HepG2 (cell line): ENCODE data around the gene PTPRM. TPM values are rescaled to one million over a fixed set of nuclear protein-coding genes. Genes with fewer than 3 reads are reported as not detected.

Experiments used
- ATAC-seq: fragments of 200-7000 bp; cut with Tn5 transposase; 3 replicates; pipeline ENCODE4 v1.9.1; 2020; ENCODE audit warnings: mild to moderate bottlenecking, moderate library complexity
- BruUV-seq: library from RNA; stranded (reverse); fragments of 400-500 nt; replicated peaks from 2 replicates; lab custom pipeline; 2021; lab: Mats Ljungman, UMichigan
- CTCF ChIA-PET: fragments of 300-600 bp; formaldehyde crosslinking; extraction: SDS; loops from one replicate; lab custom pipeline; 2021; ENCODE audit warnings: low total read pairs, inconsistent platforms, low intra/inter-chr PET ratio; lab: Yijun Ruan, JAX
- POLR2A ChIA-PET: fragments of 350-600 bp; sonication (Branson Sonifier 250); formaldehyde crosslinking; loops from one replicate; lab custom pipeline; 2020; ENCODE audit warnings: antibody characterized with exemption, inconsistent platforms; lab: Yijun Ruan, JAX
- DNase-seq: peaks from one replicate; pipeline ENCODE4 v3.0.0-alpha.2; 2015; ENCODE audit warnings: low spot score
- FAIRE-seq: peaks from 3 replicates; lab custom pipeline; 2011; peaks lifted over from hg19 to GRCh38; lab: Jason Lieb, UNC
- H2AFZ ChIP-seq: one replicate; pipeline ENCODE4 v1.6.1; 2011; ENCODE audit warnings: low read length, inconsistent platforms
- H3K27ac ChIP-seq: fragments of 300-600 bp; 3 replicates; pipeline ENCODE4 v1.8.0; 2011; ENCODE audit warnings: mixed run types, mild to moderate bottlenecking, mixed read lengths, low read length, inconsistent platforms; ENCODE audit not compliant: insufficient read depth; ENCODE audit errors: extremely low read length
- H3K27me3 ChIP-seq, 2 experiments: fragments of 200-600 bp in 1 of 2; 2 replicates in 1 of 2; 3 replicates in 1 of 2; pipeline versions ENCODE4 v1.6.0 to v1.8.0; 2011; ENCODE audit warnings: low read length in 2 of 2, mild to moderate bottlenecking in 2 of 2, moderate library complexity in 2 of 2, inconsistent platforms in 1 of 2; ENCODE audit not compliant: insufficient read depth in 2 of 2, control insufficient read depth in 1 of 2
- H3K36me3 ChIP-seq, 2 experiments: fragments of 200-600 bp in 1 of 2; replicated peaks in 1 of 2; 2 replicates in 1 of 2; 3 replicates in 1 of 2; pipeline versions ENCODE4 v1.5.1 to v1.8.0; 2011; ENCODE audit warnings: low read length in 2 of 2, inconsistent platforms in 1 of 2; ENCODE audit not compliant: insufficient read depth in 2 of 2, control insufficient read depth in 1 of 2
- H3K4me1 ChIP-seq: 2 replicates; pipeline ENCODE4 v1.5.1; 2012; ENCODE audit warnings: low read length, inconsistent platforms; ENCODE audit not compliant: insufficient read depth
- H3K4me2 ChIP-seq: 2 replicates; pipeline ENCODE4 v1.6.0; 2011; ENCODE audit warnings: low read depth, low read length, inconsistent platforms
- H3K4me3 ChIP-seq, 3 experiments: fragments of 200-600 bp in 1 of 3; sonication (generic), shearing (Covaris generic) in 1 of 3; replicated peaks in 1 of 3; 2 replicates each; pipeline ENCODE4 v1.5.1; 2011 to 2016; ENCODE audit warnings: low read length in 3 of 3, inconsistent platforms in 2 of 3, low read depth in 2 of 3, mild to moderate bottlenecking in 2 of 3, control low read depth in 1 of 3, mixed read lengths in 1 of 3; ENCODE audit not compliant: insufficient read depth in 1 of 3
- H3K79me2 ChIP-seq: one replicate; pipeline ENCODE4 v1.6.1; 2011; ENCODE audit warnings: low read length, inconsistent platforms; ENCODE audit not compliant: insufficient read depth
- H3K9ac ChIP-seq: 2 replicates; pipeline ENCODE4 v1.6.0; 2011; ENCODE audit warnings: mild to moderate bottlenecking, low read depth, low read length, inconsistent platforms; ENCODE audit not compliant: insufficient read depth
- H3K9me3 ChIP-seq: 2 replicates; pipeline ENCODE4 v1.5.1; 2012; ENCODE audit warnings: mild to moderate bottlenecking, low read length
- H4K20me1 ChIP-seq: 2 replicates; pipeline ENCODE4 v1.6.0; 2011; ENCODE audit warnings: inconsistent platforms, mild to moderate bottlenecking, low read length, moderate library complexity; ENCODE audit not compliant: insufficient read depth
- JARID2 ChIP-seq: sonication (generic); formaldehyde crosslinking; IDR thresholded peaks from 2 replicates; pipeline ENCODE4 v1.8.1; 2023; ENCODE audit warnings: missing genetic modification reagents, inconsistent platforms; ENCODE audit not compliant: insufficient replicate concordance
- MBNL3 ChIP-seq: fragments of 250-450 bp; sonication (Bioruptor Pico); conservative IDR thresholded peaks from 2 replicates; pipeline ENCODE4 v1.8.0; 2022; ENCODE audit warnings: mild to moderate bottlenecking, inconsistent platforms
- NFKB2 ChIP-seq: sonication (generic); formaldehyde crosslinking; IDR thresholded peaks from 2 replicates; pipeline ENCODE4 v1.4.0; 2020; ENCODE audit warnings: missing genetic modification reagents, borderline replicate concordance
- SATB2 ChIP-seq: sonication (generic); formaldehyde crosslinking; IDR thresholded peaks from 2 replicates; pipeline ENCODE4 v1.5.0; 2020; ENCODE audit warnings: missing genetic modification reagents
- SP1 ChIP-seq, 2 experiments: fragments of 450-650 bp in 1 of 2; sonication (generic) in 1 of 2; formaldehyde crosslinking in 1 of 2; IDR thresholded peaks; 2 replicates each; pipeline versions ENCODE4 v1.4.0 to v1.6.1; 2016 to 2020; ENCODE audit warnings: missing genetic modification reagents in 1 of 2
- TMF1 ChIP-seq: sonication (generic); formaldehyde crosslinking; IDR thresholded peaks from 2 replicates; pipeline ENCODE4 v1.8.1; 2022; ENCODE audit warnings: low read depth, missing genetic modification reagents
- ZFX ChIP-seq: sonication (generic); formaldehyde crosslinking; IDR thresholded peaks from 2 replicates; pipeline ENCODE4 v1.4.0; 2020; ENCODE audit warnings: mild to moderate bottlenecking, low read depth, missing genetic modification reagents, moderate library complexity
- ZNF12 ChIP-seq: sonication (generic); formaldehyde crosslinking; IDR thresholded peaks from 2 replicates; pipeline ENCODE4 v1.5.0; 2020; ENCODE audit warnings: missing genetic modification reagents
- ZNF337 ChIP-seq: sonication (generic); formaldehyde crosslinking; IDR thresholded peaks from 2 replicates; pipeline ENCODE4 v1.5.1; 2020; ENCODE audit warnings: missing genetic modification reagents, low read depth, mild to moderate bottlenecking, borderline replicate concordance
- WGBS: methylation state at CpG from one replicate; pipeline ENCODE4 v1.1.6; 2017; ENCODE audit warnings: low lambda C conversion rate; 5-methylcytosine and 5-hydroxymethylcytosine counted together
- in situ Hi-C: cut with HindIII; loops from 2 replicates; pipeline ENCODE4 v1.10.0; 2017; ENCODE audit warnings: low pct_unique_long_range_greater_than_20kb; ENCODE audit not compliant: extremely low pct_ligation_motif_present
- intact Hi-C: fragments of 100-400 bp; cut with micrococcal nuclease; formaldehyde crosslinking; loops from one replicate; pipeline ENCODE4 v1.10.0; 2022; ENCODE audit not compliant: unreplicated experiment
- polyA plus RNA-seq, 8 experiments: library from polyadenylated mRNA; depleted of rRNA in 3 of 8; stranded (reverse) in 7 of 8; unstranded in 1 of 8; fragments of >200 nt; fragmentation: Illumina TruSeq in 4 of 8; extraction: Trizol in 4 of 8; gene quantifications; 2 replicates each; pipeline versions ENCODE4 v1.2.1 to v1.2.3, GENCODE V29; 2011 to 2016; ENCODE audit warnings: low read depth in 4 of 8, missing spikeins in 1 of 8, mixed read lengths in 1 of 8; ENCODE audit not compliant: insufficient read depth in 1 of 8
- total RNA-seq, 5 experiments: library from RNA; depleted of rRNA; stranded (reverse); fragments of >200 nt; fragmentation: Illumina TruSeq; extraction: Trizol; gene quantifications; 2 replicates each; pipeline ENCODE4 v1.2.3, GENCODE V29; 2016; ENCODE audit warnings: low read depth in 1 of 5
- TF ChIP-seq, protein P1 (sequence below): IDR thresholded peaks from 2 replicates; pipeline ENCODE4 v1.6.1; 2016; ENCODE audit warnings: low read depth, control low read depth
- TF ChIP-seq, protein P2 (sequence below): sonication (generic); formaldehyde crosslinking; IDR thresholded peaks from 2 replicates; pipeline ENCODE4 v1.9.0; 2021; ENCODE audit warnings: missing genetic modification reagents, mild to moderate bottlenecking, borderline replicate concordance
- TF ChIP-seq, protein P3 (sequence below): sonication (generic); formaldehyde crosslinking; IDR thresholded peaks from 2 replicates; pipeline ENCODE4 v1.5.1; 2020; ENCODE audit warnings: mild to moderate bottlenecking, missing genetic modification reagents, moderate library complexity
- TF ChIP-seq, protein P4 (sequence below): sonication (generic); formaldehyde crosslinking; IDR thresholded peaks from 2 replicates; pipeline ENCODE4 v1.4.0; 2020; ENCODE audit warnings: missing genetic modification reagents

The PTPRM gene
- total and polyA plus RNA-seq, 2 of the 13 experiments (the other 11 are each of a cell fraction or from before 2014, with no cell fraction given), result 12.6 to 108 TPM

DNA sequence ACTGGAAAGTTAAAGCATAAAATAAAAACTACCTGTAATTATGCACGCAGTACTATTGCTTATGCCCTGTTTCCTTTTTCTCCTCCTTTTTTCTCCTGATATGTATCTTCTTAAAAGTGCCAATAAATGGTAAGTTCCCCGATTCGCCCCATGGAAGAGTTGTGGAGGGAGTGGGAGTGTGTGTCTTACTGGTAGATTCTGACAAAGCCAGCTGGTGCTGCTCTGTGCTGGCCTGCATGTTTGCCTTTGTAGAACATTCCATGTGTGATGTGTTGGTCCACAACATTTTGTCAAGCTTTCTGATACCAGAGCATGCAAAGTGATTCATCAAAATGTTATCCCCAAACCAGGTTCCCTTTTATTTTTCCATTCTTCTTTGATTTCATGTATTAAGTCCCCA is 685.3 kb downstream of the PTPRM start (continued):
- TF ChIP-seq, protein P1, sequence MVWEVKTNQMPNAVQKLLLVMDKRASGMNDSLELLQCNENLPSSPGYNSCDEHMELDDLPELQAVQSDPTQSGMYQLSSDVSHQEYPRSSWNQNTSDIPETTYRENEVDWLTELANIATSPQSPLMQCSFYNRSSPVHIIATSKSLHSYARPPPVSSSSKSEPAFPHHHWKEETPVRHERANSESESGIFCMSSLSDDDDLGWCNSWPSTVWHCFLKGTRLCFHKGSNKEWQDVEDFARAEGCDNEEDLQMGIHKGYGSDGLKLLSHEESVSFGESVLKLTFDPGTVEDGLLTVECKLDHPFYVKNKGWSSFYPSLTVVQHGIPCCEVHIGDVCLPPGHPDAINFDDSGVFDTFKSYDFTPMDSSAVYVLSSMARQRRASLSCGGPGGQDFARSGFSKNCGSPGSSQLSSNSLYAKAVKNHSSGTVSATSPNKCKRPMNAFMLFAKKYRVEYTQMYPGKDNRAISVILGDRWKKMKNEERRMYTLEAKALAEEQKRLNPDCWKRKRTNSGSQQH (CRISPR knock-in tag), result no peak
- TF ChIP-seq MBNL3 (CRISPR knock-in tag), result no peak

DNA sequence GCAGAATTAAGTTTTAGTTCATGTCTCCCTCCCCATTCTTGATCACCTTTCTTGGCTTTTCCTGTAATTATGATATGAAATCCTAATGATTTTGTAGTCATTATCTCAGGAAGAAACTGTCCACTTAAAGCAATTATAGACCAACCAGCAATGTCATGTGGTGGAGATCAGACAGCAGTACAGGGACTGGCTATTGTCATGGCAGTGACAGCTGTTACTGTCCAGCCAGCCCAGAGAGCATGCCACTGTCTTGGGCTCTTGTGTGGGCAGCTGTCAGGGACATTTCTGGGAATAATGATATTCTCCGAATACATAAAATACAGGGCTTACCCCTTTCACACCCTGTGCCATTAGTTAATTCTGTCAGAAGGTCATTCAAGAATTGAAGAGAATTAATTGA is 686.8 kb downstream of the PTPRM start:
- H3K36me3 ChIP-seq, result peaks cover 3 to 9% of the 10 kb centered on the region in 2 experiments; a peak in 2 of 5 replicates

More for the DNA sequence above, 686.8 kb downstream of the PTPRM start:
- 100% methylated on average over 1 of the region's 1 CpG for WGBS
- in situ Hi-C loops (no loop called here), intact Hi-C loops (no loop called here)
- FAIRE-seq, result no peak
- Histone ChIP-seq H3K4me3 (no peak overlapping the region), H3K4me1 (no peaks in the 10 kb centered on the region), H4K20me1 (no peaks in the 10 kb centered on the region), H3K4me2 (no peak overlapping the region), H3K27ac (no peak overlapping the region), H3K27me3 (no peaks in the 10 kb centered on the region), H3K9me3 (no peaks in the 10 kb centered on the region), H3K9ac (no peak overlapping the region), H2AFZ (no peak overlapping the region), H3K79me2 (no peaks in the 10 kb centered on the region)
- no peak for ATAC-seq
- BruUV-seq, result no TSS peak
- TF ChIP-seq, protein P2, sequence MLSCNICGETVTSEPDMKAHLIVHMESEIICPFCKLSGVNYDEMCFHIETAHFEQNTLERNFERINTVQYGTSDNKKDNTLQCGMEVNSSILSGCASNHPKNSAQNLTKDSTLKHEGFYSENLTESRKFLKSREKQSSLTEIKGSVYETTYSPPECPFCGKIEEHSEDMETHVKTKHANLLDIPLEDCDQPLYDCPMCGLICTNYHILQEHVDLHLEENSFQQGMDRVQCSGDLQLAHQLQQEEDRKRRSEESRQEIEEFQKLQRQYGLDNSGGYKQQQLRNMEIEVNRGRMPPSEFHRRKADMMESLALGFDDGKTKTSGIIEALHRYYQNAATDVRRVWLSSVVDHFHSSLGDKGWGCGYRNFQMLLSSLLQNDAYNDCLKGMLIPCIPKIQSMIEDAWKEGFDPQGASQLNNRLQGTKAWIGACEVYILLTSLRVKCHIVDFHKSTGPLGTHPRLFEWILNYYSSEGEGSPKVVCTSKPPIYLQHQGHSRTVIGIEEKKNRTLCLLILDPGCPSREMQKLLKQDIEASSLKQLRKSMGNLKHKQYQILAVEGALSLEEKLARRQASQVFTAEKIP, result no peak
- TF ChIP-seq, protein P3, sequence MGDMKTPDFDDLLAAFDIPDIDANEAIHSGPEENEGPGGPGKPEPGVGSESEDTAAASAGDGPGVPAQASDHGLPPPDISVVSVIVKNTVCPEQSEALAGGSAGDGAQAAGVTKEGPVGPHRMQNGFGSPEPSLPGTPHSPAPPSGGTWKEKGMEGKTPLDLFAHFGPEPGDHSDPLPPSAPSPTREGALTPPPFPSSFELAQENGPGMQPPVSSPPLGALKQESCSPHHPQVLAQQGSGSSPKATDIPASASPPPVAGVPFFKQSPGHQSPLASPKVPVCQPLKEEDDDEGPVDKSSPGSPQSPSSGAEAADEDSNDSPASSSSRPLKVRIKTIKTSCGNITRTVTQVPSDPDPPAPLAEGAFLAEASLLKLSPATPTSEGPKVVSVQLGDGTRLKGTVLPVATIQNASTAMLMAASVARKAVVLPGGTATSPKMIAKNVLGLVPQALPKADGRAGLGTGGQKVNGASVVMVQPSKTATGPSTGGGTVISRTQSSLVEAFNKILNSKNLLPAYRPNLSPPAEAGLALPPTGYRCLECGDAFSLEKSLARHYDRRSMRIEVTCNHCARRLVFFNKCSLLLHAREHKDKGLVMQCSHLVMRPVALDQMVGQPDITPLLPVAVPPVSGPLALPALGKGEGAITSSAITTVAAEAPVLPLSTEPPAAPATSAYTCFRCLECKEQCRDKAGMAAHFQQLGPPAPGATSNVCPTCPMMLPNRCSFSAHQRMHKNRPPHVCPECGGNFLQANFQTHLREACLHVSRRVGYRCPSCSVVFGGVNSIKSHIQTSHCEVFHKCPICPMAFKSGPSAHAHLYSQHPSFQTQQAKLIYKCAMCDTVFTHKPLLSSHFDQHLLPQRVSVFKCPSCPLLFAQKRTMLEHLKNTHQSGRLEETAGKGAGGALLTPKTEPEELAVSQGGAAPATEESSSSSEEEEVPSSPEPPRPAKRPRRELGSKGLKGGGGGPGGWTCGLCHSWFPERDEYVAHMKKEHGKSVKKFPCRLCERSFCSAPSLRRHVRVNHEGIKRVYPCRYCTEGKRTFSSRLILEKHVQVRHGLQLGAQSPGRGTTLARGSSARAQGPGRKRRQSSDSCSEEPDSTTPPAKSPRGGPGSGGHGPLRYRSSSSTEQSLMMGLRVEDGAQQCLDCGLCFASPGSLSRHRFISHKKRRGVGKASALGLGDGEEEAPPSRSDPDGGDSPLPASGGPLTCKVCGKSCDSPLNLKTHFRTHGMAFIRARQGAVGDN (CRISPR knock-in tag), result no peak
- TF ChIP-seq SP1 (IDR thresholded peaks at IDR 0.05) (no peak), SP1 (CRISPR knock-in tag; IDR thresholded peaks at IDR 0.05) (no peak), SATB2 (CRISPR knock-in tag) (no peak), ZFX (CRISPR knock-in tag) (no peak), NFKB2 (CRISPR knock-in tag) (no peak), ZNF12 (no peak), TMF1 (no peak), JARID2 (CRISPR knock-in tag) (no peak), ZNF337 (no peak)
- TF ChIP-seq, protein P4, sequence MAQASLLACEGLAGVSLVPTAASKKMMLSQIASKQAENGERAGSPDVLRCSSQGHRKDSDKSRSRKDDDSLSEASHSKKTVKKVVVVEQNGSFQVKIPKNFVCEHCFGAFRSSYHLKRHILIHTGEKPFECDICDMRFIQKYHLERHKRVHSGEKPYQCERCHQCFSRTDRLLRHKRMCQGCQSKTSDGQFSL (CRISPR knock-in tag), result no peak
- ChIA-PET POLR2A (no interaction called here), CTCF (no interaction called here)
- no peak for DNase-seq
